HepG2 (cell line): ENCODE measurements around the gene GLIS2. TPM values are rescaled to one million over a fixed set of nuclear protein-coding genes. Genes with fewer than 3 reads are reported as not detected.

Experiments
- ATF7-NPFF ChIP-seq: sonication (generic); formaldehyde crosslinking; IDR thresholded peaks from 2 replicates; pipeline ENCODE4 v1.8.1; 2023; ENCODE audit warnings: mild to moderate bottlenecking, low read depth, missing genetic modification reagents, moderate library complexity
- CEBPZ ChIP-seq: IDR thresholded peaks from 2 replicates; pipeline ENCODE4 v1.6.1; 2012; ENCODE audit warnings: low read length, improper control_type of control experiment
- DMAP1 ChIP-seq: IDR thresholded peaks from 2 replicates; pipeline ENCODE4 v1.6.1; 2016
- MED13 ChIP-seq: sonication (generic); formaldehyde crosslinking; IDR thresholded peaks from 2 replicates; pipeline ENCODE4 v1.5.0; 2020; ENCODE audit warnings: missing genetic modification reagents
- NBN ChIP-seq: fragments of 450-650 bp; conservative IDR thresholded peaks from 2 replicates; pipeline ENCODE4 v1.6.1; 2017
- SMAD3 ChIP-seq: sonication (generic); formaldehyde crosslinking; IDR thresholded peaks from 2 replicates; pipeline ENCODE4 v1.4.0; 2020; ENCODE audit warnings: missing genetic modification reagents
- SNRNP70 ChIP-seq: fragments of 200-400 bp; formaldehyde crosslinking; IDR thresholded peaks from 2 replicates; pipeline ENCODE4 v1.6.1; 2017; ENCODE audit warnings: mild to moderate bottlenecking, low read depth, low read length, moderate library complexity
- SRY ChIP-seq: sonication (generic); formaldehyde crosslinking; IDR thresholded peaks from 2 replicates; pipeline ENCODE4 v1.8.0; 2022; ENCODE audit warnings: mild to moderate bottlenecking, missing genetic modification reagents
- USF2 ChIP-seq, 2 experiments: sonication (generic) in 1 of 2; formaldehyde crosslinking in 1 of 2; IDR thresholded peaks; 2 replicates each; pipeline versions ENCODE4 v1.5.1 to v1.6.1; 2011 to 2020; ENCODE audit warnings: borderline replicate concordance in 1 of 2, low read depth in 1 of 2, low read length in 1 of 2, mild to moderate bottlenecking in 1 of 2, missing genetic modification reagents in 1 of 2, moderate library complexity in 1 of 2
- ZBTB44 ChIP-seq: sonication (generic); formaldehyde crosslinking; IDR thresholded peaks from 2 replicates; pipeline ENCODE4 v1.4.0; 2020; ENCODE audit warnings: missing genetic modification reagents
- ZNF232 ChIP-seq: sonication (generic); formaldehyde crosslinking; IDR thresholded peaks from 2 replicates; pipeline ENCODE4 v1.4.0; 2020; ENCODE audit warnings: missing genetic modification reagents, borderline replicate concordance
- ZNF383 ChIP-seq: sonication (generic); formaldehyde crosslinking; IDR thresholded peaks from 2 replicates; pipeline ENCODE4 v1.4.0; 2020; ENCODE audit warnings: missing genetic modification reagents, mild to moderate bottlenecking, borderline replicate concordance
- ZNF407 ChIP-seq: sonication (generic); formaldehyde crosslinking; IDR thresholded peaks from one replicate; pipeline ENCODE4 v1.5.1; 2020; ENCODE audit warnings: mild to moderate bottlenecking, missing genetic modification reagents; ENCODE audit errors: not compliant biosample characterization
- polyA plus RNA-seq, 8 experiments: library from polyadenylated mRNA; depleted of rRNA in 3 of 8; stranded (reverse) in 7 of 8; unstranded in 1 of 8; fragments of >200 nt; fragmentation: Illumina TruSeq in 4 of 8; extraction: Trizol in 4 of 8; gene quantifications; 2 replicates each; pipeline versions ENCODE4 v1.2.1 to v1.2.3, GENCODE V29; 2011 to 2016; ENCODE audit warnings: low read depth in 4 of 8, missing spikeins in 1 of 8, mixed read lengths in 1 of 8; ENCODE audit not compliant: insufficient read depth in 1 of 8
- total RNA-seq, 5 experiments: library from RNA; depleted of rRNA; stranded (reverse); fragments of >200 nt; fragmentation: Illumina TruSeq; extraction: Trizol; gene quantifications; 2 replicates each; pipeline ENCODE4 v1.2.3, GENCODE V29; 2016; ENCODE audit warnings: low read depth in 1 of 5

The GLIS2 gene
- total and polyA plus RNA-seq, 2 of the 13 experiments (the other 11 are each of a cell fraction or from before 2014, with no cell fraction given): 0.28 to 0.29 TPM

GRCh38 chr16:4314532-4315185 is 1.2 kb upstream of the GLIS2 start (continued):
- TF ChIP-seq USF2 (IDR thresholded peaks at IDR 0.05; ENCODE audit: low read depth, low read length): no peak
- TF ChIP-seq USF2 (CRISPR knock-in tag; IDR thresholded peaks at IDR 0.05; ENCODE audit: borderline replicate concordance): no peak
- TF ChIP-seq ZNF407: peak; percentile 46
- no peak for TF ChIP-seq MED13 (CRISPR knock-in tag)
- TF ChIP-seq ZNF383: no peak
- no peak for TF ChIP-seq SMAD3
- TF ChIP-seq ZNF232 (CRISPR knock-in tag): no peak
- peak; percentile 20; the same call in 1 of the 2 replicates for TF ChIP-seq SRY (CRISPR knock-in tag)
- peak; percentile 50; the same call in 1 of the 2 replicates for TF ChIP-seq ATF7-NPFF (CRISPR knock-in tag)
- TF ChIP-seq NBN: no peak
- no peak for TF ChIP-seq ZBTB44 (CRISPR knock-in tag)
- no peak for TF ChIP-seq DMAP1 (CRISPR knock-in tag)
- TF ChIP-seq CEBPZ: no peak
- TF ChIP-seq SNRNP70: no peak
